ENCODE measurements around the gene DRAM1. TPM values are rescaled to one million over a fixed set of nuclear protein-coding genes. Genes with fewer than 3 reads are reported as not detected.
"Not testable (repeated sequence)": the region's sequence is repeated elsewhere in the genome, so short reads cannot be mapped to it uniquely, and the experiment has no call there.

DRAM1 gene
- total RNA-seq, 1 donor from 2014 or later = 148 TPM

DNA sequence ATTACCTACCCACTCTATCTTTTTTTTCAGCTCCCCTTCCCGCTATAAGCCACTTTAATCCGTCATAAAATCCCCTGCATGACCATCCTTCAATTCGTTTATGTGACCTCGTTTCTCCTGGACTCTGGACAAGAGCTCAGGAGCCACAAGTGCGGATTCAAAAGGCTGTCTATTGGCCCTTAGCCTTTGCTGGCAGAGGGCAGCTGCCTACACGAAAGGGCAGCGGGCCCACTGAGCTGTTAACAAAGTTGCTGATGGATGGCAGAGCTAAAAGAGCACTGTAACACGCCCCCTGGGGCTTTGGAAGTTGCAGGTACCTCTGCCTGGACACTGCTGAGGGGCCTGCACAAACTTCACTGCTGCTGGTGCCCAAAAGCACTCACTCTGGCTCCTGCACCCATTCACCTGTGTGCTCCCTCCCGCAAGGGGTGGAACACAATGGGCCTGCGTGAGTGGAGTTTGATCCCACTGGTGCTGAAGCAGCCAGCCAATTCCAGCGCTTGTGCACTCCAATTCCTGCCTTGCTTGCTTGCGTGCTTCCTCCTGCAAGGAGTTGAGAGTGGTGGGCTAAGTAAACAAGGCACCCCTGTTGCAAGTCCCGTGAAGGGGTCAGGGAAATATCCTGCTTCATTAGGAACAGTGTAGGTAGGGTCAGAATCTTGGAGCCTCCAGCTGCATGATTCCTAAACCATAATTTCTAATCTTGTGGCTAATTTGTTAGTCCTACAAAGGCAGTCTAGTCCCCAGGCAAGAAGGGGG, 10.6 kb upstream of the DRAM1 start:
- Histone ChIP-seq H3K4me1 (no peaks in the 10 kb centered on the region), H3K9me3 (no peaks in the 10 kb centered on the region), H3K36me3 (no peaks in the 10 kb centered on the region), H3K27ac (no peak overlapping the region), H3K4me3 (no peak overlapping the region), H3K27me3 (ENCODE audit: low read depth) (no peaks in the 10 kb centered on the region)
- no peak for DNase-seq
- no peak for ATAC-seq
- TF ChIP-seq, protein P1, sequence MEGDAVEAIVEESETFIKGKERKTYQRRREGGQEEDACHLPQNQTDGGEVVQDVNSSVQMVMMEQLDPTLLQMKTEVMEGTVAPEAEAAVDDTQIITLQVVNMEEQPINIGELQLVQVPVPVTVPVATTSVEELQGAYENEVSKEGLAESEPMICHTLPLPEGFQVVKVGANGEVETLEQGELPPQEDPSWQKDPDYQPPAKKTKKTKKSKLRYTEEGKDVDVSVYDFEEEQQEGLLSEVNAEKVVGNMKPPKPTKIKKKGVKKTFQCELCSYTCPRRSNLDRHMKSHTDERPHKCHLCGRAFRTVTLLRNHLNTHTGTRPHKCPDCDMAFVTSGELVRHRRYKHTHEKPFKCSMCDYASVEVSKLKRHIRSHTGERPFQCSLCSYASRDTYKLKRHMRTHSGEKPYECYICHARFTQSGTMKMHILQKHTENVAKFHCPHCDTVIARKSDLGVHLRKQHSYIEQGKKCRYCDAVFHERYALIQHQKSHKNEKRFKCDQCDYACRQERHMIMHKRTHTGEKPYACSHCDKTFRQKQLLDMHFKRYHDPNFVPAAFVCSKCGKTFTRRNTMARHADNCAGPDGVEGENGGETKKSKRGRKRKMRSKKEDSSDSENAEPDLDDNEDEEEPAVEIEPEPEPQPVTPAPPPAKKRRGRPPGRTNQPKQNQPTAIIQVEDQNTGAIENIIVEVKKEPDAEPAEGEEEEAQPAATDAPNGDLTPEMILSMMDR (IDR thresholded peaks at IDR 0.05) = no peak
- intact Hi-C loops (cut with DNase I) = no loop called here

- H3K27ac ChIP-seq; intact Hi-C loops (cut with DNase I); ATAC-seq; H3K27me3 ChIP-seq (ENCODE audit: low read depth); DNase-seq; H3K36me3 ChIP-seq; H3K9me3 ChIP-seq; H3K4me1 ChIP-seq; H3K4me3 ChIP-seq: not testable (repeated sequence)
Measured at GRCh38 chr12:101867619-101868018, 9.8 kb upstream of the DRAM1 start.

GRCh38 chr12:101870925-101871324, 6.5 kb upstream of the DRAM1 start:
- Histone ChIP-seq H3K4me3 (no peak overlapping the region), H3K36me3 (no peaks in the 10 kb centered on the region), H3K27ac (no peak overlapping the region), H3K27me3 (ENCODE audit: low read depth) (no peaks in the 10 kb centered on the region), H3K4me1 (peaks cover 15% of the 10 kb centered on the region), H3K9me3 (no peaks in the 10 kb centered on the region)
- ATAC-seq (no peak), DNase-seq (no peak)
- intact Hi-C loops (cut with DNase I) = no loop called here
- TF ChIP-seq, protein P1 (IDR thresholded peaks at IDR 0.05) = no peak

DNA sequence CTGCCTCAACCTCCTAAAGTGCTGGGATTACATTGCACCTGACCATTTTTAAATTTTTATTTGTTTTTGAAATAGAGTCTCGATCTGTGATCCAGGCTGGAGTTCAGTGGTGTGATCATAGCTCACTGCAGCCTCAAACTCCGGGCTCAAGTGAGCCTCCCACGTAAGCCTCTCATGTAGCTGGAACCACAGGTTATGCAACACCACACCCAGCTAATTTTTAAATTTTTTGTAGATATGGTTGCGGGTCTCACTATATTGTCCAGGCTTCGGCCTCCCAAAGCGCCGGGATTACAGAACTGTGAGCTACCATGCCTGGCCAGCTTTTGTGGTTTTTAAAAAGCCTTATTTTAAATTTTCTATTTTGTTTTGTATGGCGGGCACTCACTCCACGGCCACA, 2.2 kb upstream of the DRAM1 start:
- Histone ChIP-seq H3K4me1 (peaks cover 33% of the 10 kb centered on the region), H3K9me3 (no peaks in the 10 kb centered on the region), H3K27me3 (ENCODE audit: low read depth) (no peaks in the 10 kb centered on the region), H3K4me3 (no peak overlapping the region), H3K36me3 (no peaks in the 10 kb centered on the region), H3K27ac (peak overlapping the region; percentile 94)
- DNase-seq = no peak
- TF ChIP-seq, protein P1 (IDR thresholded peaks at IDR 0.05) = no peak
- no peak for ATAC-seq
- intact Hi-C loops (cut with DNase I) = no loop called here

DNA sequence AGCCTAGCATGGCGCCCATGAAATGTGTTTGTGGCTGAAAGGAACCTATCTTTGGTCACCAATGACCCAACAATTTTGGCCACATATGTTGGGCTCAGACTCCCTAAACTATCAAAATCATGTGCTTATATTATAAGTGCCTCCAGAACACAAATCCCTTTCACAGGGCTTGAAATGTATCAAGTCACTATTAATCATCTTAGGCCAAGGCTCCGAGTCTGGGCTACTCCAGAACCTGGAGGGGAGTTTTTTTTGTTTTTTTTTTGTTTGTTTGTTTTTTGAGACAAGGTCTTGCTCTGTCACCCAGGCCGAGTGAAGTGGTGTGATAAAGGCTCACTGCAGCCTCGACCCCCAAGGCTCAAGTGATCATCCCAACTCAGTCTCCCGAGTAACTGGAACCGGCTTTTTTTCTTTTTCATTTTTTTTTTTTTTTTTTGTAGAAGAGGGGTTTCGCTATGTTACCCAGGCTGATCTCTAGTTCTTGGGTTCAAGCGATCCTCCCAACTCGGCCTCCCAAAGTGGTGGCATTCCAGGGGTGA, 989 bp upstream of the DRAM1 start:
- DNase-seq (no peak), ATAC-seq (no peak)
- Histone ChIP-seq H3K27ac (peak overlapping the region; percentile 94), H3K4me3 (peak overlapping the region; percentile 93), H3K9me3 (no peaks in the 10 kb centered on the region), H3K27me3 (ENCODE audit: low read depth) (no peaks in the 10 kb centered on the region), H3K36me3 (no peaks in the 10 kb centered on the region), H3K4me1 (peaks cover 45% of the 10 kb centered on the region)
- TF ChIP-seq, protein P1 (IDR thresholded peaks at IDR 0.05) = no peak
- intact Hi-C loops (cut with DNase I) = no loop called here

DNA sequence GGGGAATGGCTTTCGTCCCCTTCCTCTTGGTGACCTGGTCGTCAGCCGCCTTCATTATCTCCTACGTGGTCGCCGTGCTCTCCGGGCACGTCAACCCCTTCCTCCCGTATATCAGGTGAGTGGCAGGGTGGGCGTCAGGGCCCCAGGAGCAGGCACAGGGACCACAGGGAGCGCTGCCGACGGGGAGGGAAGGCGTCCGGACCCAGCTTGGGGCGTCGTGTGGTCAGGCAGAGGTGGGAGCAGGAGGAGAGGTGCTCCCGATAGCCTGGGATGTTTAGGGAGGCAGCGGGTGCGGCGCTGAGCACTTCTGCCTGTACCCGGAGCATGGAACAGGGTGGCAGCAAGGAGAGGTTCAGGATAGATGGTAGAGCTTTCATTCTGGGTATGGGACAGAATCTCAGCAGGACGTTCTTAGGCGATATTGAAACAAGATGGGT, 444 bp downstream of the DRAM1 start:
- Histone ChIP-seq H3K27ac (peak overlapping the region; percentile 94), H3K36me3 (no peaks in the 10 kb centered on the region), H3K27me3 (ENCODE audit: low read depth) (no peaks in the 10 kb centered on the region), H3K4me1 (peaks cover 51% of the 10 kb centered on the region), H3K9me3 (no peaks in the 10 kb centered on the region), H3K4me3 (peak overlapping the region; percentile 93)
- TF ChIP-seq, protein P1 (IDR thresholded peaks at IDR 0.05) = no peak
- intact Hi-C loops (cut with DNase I) = no loop called here
- DNase-seq (no peak), ATAC-seq (peak; percentile 6 to 16)
